SW 1271 (cell line): ENCODE measurements around the gene PCDH15.

Experiments
- DNase-seq, 2 experiments: peaks; one replicate each; lab custom pipeline; 2025; lab: John Stamatoyannopoulos, UW

Gene PCDH15

DNA sequence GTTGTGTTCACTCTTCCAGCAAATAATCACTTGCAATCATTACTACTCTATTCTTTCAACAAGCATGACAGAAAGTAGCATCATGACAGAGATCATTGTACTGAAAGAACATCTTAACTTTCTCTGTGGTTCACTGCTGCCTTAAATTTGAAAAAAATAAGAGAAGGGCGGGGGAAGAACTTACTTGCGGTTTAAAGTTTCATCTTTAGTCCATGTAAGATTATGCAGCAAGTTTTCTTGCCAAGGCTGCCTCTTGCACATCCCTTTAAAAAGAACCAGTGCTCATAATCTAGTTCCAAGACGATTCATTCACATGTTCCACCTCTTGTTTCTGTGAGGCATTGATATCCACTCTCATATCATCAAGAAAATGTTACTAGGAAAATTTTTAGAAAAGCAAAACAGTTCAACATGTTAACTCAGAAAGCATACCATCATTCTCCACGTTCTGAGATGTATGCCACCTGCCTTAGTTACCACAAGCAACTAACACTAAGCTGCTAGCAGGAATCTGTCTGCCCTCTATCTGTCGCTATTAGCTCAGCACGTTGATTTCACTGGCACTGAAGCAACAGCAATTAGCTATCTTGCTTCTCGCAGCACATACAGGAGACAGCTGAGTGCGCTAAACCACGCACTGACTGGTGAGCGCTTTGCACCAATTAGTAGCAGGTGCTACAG, at the start of gene PCDH15:
Gene PCDH15 (minus strand): TSS at position 491 of the 681 bp plus-strand sequence. CDS start 136,969 bp downstream, outside the sequence.
- DNase-seq = peak in 1 of 2 experiments; percentile 34

DNA sequence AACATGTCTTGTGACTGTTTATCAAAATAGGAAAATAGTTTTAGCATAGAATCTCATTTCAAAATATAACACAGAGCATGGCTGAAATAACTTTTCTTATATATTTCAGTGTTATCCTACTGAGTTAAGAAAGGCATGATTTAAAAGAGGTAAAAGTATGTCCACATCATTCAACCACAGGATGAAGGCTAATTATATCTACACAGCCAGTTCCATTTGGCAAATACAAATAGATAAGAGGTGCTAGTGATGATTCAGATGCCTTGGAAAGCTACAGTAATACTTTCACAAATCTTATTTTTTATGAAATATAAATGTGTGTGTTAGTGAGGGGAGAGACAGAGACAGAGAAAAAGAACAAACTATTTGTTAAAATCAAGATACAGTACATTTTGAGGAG, 42.9 kb upstream of the PCDH15 start:
- DNase-seq = no peak

DNA sequence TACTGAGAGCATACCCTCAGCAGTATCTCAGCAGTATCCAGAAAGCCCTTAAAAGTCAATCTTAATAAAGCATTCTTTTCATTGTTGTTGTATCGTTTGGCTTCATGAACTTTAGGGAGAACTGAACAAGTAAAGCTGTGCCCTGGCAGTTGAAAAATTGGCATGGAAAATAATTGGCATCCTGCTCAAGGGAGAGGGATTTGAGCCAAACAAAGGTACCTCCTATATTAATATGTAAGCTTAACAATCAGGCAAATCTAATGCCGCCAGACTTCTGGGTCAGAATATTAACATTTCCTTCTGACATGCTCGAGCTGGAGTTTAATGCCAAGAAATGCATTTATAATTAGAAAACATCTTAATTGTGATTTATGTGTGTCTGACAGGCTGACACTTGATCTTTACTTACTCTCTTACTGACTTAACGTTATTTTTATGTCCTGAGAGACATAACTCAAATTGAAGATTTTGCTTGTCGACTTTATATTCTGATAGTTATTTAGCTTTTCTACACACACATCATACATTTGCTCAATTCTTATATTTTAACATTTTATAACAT, 42.1 kb upstream of the PCDH15 start:
- no peak for DNase-seq

DNA sequence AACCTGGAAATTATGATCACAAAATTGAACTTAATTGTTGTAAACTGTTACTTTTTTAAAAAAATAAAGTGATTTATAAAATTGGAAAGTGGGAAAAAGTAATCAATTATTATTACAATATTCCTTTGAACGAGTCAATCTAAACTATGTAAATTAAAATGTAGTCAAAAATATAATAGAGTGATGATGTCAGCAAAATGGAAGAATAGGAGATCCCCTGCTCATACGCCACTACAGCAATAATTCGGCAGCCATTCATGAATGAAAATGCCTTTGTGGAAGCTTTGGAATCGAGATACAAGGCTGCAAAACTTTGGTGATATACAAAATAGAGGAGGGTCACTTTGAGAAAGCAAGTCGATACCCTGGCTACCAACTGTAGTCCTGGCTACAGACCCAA, 36.4 kb upstream of the PCDH15 start:
- DNase-seq = no peak

DNA sequence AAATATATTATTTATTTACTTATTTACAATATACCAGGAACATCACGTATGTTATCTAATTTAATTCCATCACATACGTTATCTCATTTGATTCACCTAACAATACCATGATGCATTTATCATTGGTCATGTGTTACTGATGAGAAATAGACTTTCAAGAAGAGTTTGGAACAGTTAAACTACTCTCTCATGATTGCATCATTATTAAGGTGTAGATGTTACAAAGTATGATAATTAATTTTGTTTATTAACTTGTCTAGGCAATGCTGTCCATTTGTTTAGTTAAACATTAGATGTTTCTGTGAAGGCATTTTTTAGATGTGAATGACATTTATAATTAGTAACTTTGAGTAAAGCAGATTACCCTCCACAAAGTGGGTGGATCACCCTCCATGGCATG, 32.0 kb upstream of the PCDH15 start:
- DNase-seq = no peak

DNA sequence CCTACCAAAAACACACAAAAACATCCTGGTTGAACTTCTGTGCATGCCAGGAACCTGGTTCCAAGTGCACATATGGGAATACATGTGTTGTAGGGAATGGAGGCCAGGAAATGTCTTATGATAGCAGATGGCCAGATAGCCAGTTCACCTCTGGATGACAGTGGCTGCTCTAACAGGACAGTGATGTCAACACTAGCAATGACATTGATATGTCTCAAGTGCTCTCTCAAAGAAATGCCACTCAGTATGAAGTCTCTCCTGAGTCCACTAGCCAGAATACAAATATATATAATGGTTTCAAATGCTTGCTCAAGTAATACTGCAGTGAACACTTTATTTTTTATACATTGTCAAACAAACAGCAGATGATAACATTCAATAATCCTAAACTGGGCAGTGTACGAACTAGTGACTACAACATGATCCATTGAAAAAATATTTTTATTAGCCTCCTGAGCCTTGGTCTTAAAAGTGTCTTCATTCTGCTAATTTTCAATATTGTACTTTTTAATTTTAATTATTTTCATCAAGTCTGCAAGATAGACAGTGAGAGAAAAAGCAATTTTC, 26.0 kb upstream of the PCDH15 start:
- no peak for DNase-seq

DNA sequence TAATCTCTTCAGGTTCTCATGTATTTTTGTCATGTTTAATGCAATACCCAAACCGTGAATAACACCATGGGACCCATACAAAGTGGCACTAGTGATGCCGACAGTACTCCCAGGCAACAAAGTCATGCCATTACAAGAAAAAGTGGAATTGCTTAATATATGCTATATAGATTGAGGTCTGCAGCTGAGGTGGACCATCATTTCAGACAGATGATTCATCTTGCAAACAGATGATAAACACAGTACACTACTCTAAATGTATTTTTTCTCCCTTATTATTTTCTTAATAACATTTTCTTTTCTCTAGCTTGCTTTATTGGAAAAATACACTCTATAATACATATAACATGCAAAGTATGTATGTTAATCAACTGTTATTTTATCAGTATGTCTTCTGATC, 14.6 kb upstream of the PCDH15 start:
- no peak for DNase-seq

DNA sequence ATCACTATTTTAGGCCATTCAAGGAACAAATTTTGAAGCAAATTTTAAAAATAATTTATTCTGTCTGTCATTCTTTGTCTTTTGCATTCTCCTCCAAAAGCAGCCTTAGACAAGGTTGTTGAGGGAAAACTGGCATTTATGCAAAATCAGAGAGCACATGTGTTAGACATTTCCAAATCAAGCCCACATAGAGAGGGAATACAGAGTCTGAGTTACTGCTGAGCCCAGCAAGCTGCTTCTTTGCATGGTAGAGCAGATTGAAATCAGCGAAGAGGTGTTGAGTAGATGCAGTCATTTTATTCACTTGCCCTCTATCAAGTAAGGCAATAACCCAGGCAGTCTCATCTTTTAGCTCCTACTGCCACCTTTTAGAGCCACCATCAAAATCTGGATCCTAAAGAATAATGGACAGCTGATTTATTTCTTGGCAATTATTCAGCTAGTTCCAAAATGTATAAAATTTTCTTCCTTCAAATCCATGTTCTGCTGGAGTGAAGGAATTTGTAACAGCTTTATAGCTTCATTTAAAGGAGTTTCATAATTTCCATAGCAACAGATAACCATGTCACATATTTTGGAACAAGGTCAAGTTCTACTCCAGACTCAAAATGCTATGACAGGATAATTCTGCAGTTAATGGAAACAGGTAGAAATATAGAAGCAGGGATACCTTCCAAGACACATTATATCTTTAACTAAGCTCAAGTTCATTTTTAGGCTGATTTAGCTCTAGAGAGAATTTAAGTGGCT, 7.3 kb upstream of the PCDH15 start:
- no peak for DNase-seq

DNA sequence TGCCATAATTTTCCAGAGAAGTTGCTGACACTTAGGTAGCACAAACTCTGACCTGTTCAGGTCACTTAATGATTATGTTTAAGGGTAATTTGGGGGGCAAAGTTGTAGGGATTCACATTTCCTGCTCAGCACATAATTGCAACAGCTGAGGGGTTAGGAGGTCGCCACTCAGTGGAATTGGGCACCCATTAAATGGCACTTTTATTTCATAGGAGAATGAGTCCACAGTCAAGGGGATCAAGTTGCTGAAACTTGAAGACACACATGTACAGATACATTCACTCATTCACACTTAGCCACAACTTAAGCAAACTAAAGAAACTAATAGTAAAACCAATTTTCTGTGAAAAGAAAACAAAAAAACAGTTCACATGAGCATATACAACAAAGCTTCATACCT, 1.5 kb downstream of the PCDH15 start:
- no peak for DNase-seq

DNA sequence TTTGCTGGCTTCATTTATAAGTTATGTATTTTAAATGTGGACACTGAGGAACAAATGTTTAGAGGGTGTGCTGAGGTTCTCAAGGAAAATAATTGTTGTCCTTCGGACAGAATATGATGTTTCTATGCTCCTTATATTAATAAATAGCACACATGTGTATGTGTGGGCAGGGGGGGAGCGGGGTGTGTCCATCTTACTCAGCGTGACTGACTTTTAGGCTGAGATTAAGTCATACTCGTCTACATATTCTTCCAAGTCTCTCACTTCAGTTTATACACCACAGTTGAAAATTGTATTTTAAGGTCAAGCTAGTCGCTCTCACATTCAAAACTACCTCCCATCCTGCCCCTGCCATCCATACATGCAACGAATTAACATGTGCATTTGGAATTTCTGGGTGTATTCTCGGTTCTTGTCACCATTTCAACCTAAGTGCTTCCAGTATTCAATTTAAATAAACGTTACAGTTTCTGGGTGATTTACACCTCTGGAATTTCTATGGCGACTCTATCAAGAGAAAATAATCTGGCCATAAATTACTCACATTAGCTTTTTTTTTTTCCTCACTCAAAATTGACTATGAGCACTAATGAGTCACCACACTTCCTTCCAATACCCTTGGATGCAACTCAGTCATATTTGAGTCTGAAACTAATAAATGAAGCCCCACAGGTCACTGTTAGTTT, 3.3 kb downstream of the PCDH15 start:
- peak in 1 of 2 experiments; percentile 1 for DNase-seq

DNA sequence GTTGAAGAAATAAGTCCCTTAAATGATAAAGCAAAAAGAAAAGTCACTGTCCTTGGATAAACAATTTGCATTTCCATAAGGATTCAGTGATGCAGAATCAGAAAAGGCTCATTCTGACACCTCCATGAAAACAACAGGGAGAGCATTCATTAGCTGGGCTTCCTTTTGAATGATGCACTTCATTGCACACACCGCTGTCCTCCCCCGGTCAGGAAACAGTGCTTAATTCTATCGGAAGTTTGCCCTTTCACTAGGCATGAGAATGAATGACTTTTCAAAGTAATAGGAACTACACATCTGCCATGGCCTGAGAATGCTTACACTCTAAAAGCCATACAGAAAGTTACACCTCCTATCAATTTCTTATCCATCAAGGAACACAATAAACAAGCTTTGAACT, 4.2 kb downstream of the PCDH15 start:
- DNase-seq = no peak

DNA sequence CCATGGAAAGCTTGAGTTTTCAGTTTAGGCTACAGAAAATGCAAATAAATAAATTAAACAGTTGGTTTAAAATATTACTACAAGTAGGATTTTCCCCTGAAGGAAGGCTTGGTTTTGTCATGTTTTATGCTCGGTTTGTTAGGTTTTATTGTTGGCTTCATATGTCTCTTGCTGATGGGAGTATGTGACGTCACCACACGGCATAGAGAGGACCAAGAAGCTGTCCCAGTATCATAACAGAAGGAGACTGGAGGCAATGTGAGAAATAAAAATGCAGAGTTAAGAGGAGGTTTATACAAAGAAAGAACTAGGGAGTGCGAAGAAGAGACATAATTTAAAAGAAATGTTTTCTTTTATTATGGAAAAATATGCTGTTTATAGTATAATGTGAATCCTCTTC, 24.4 kb downstream of the PCDH15 start:
- DNase-seq = no peak

DNA sequence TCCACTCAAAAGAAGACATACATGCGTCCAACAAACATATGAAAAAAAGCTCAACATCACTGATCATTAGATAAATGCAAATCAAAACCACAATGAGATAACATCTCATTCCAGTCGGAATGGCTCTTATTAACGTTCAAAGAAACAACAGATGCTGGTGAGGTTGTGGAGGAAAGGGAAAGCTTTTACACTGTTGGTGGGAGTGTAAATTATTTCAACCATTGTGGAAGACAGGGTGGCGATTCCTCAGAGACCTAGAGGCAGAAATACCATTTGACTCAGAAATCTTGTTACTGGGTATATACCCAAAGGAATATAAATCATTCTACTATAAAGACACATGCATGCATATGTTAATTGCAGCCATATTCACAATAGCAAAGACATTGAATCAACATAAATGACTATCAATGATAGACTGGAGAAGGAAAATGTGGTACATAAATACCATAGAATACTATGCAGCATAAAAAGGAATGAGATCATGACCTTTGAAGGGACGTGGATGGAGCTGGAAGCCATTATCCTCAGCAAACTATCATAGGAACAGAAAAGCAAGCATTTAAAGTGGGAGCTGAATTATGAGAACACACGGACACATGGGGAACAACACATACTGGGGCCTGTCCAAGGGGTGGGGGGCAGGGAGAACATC, 28.4 kb downstream of the PCDH15 start:
- DNase-seq = no peak

DNA sequence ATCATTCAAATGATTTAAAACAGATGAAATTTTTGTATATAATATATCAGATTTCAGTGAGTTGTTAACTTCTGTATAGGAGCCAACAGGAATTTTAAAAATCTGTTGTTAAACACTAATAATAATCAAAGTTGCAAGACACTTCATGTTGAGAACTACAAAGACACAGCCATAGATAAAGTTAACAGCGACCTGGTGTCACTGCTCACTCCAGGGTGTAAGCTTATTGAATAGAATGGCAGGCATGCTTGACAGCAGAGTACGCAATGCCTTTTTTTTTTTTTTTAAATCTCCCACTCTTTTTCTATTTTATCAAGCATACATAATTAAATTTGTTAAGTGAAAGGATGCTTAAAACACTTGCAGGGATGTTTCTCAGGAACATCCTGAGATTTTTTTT, 32.0 kb downstream of the PCDH15 start:
- no peak for DNase-seq

DNA sequence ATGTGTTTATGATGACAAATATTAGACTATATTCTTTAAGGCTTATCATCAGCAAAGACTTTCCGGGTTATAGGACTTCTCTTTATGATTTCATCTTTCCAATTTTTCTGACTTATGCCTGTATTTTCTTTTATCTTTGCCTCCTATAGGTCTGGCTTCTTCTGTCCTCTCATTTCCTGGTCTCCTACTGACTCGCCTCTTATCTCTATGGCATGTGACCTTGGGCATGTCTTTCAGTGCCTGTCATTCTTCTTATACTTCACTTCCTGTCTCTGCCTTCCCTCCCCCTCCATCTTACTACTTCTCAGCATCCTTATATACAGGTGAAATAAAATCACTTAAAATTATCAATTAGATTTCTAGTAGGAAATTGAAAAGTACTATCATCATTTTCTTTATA, 42.2 kb downstream of the PCDH15 start:
- peak in 1 of 2 experiments; percentile 1 for DNase-seq

DNA sequence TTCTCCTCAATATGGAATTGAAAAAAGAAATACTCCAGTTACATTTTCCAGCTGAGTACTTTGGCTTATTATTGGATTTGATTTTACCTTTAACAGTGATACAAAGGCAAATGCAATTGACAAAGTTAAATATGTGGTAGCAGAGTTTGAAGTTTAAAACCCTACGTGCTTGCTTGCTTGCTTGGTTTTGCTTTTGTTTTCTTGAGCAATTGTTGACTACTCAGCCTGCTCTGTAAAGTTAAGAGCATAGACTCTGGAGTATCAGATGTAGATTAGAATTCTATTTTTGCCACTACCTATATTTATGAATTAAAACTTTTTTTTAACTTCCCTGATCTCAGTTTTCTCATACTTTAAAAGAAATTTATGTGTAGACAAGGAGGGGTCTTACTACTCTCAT, 51.4 kb downstream of the PCDH15 start:
- DNase-seq = no peak

DNA sequence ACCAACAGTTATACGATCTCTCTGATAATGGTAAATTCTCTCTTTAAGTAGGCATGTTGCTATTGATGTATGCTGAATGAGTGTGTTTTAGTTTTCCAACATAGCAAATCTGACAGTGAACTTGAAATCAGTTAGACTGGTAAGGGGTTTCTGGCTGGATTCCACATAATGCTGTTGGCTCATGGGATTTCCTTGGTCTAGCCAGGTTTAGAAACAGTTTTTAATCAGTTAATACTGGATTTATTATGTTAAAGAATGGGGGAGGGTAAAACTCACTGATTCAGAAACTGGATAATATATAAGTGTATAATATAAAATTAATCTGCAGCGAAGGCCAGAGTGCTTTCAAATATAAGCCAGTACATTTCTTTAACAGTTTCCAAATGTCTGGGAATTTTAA, 55.6 kb downstream of the PCDH15 start:
- no peak for DNase-seq

DNA sequence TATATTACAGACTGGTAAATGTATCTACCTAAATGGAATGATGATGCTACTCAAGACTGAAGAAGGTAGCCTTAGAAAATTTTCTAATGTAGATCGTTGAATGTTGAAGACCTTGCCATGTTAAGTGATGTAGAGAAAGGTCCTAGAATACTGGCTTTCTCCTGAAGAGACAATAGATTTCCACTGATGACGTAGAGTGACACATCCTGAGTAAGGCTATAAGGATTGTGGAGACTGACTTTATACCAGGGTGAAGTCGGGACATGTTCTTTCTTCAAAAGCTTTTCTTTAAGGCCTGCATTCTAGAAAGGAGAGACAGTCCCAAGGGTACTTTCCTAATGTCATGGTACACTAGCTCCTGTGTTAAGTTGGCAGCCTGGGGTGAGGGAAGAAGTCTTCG, 58.6 kb downstream of the PCDH15 start:
- DNase-seq = no peak

DNA sequence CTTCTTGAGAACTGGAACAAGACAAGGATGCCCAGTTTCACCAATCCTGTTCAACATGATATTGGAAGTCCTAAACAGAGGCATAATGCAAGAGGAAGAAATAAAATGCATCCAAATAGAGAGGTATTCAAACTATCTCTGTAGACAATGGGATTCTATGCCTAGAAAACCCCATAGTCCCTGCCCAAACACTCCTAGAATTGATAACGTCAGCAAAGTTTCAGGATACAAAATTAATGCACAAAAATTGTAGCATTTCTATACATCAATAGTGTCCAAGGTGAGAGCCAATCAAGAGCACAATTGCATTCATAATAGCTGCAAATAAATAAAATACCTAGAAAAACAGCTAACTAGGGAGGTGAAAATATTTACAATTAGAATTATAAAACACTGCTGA, 72.5 kb downstream of the PCDH15 start:
- no peak for DNase-seq

DNA sequence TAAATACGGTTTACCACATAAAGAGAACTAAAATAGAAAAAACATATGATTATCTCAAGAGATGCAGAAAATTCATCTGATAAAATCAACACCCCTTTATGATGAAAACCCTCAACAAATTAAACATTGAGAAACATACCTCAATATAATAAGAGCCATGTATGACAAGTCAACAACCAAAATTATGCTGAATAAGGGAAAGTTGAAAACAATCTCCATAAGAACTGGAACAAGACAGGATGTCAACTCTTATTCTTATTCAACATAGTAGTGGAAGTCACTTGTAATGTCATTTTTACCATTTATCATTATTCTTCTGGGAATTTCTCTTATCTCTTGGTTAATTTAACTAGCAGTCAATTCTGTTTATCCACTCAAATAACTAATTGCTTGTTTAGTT, 79.0 kb downstream of the PCDH15 start:
- DNase-seq = no peak

DNA sequence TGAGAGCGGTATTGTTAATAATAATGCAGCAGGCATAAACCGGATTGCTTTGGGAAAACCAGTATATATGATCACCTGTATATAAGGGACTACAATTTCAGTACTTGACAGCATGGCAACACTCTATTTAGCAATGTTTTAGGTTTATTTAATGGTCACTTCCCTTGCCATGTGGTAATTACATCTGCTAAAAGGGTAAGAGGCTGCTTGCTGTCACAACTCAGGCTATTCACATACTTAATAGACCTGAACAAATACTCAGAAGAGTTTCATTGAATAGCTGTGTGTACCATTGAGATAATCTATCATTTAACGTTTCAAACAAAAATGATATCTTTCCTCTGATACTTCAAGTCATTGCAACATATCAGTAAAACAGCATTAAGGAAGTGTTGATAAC, 90.1 kb downstream of the PCDH15 start:
- DNase-seq = no peak

DNA sequence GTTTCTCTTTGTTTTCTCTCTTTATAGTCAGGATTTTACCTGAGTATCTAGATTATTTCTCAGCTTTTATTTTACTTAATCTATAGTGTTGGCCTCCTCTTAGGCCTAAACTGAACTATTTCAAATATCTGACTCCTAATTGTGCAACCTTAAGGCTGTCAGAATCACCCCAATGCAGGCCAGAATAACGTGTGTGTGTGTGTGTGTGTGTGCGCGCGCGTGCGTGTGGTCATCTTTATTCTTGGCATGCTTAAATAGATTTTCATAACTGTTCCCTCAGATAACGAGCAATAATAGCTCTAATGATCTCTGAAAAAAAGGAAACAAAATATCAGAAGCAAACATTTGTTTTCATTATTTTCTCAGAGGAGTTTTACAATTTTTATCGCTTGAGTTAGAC, 92.4 kb downstream of the PCDH15 start:
- DNase-seq = no peak
